Neuron (in vitro differentiated cells): ENCODE data around the gene LRRIQ4.

Source experiments
- H2AFZ ChIP-seq: one replicate; pipeline ENCODE4 v1.6.1; 2013; ENCODE audit warnings: low read depth, mild to moderate bottlenecking, inconsistent platforms, low read length, moderate library complexity
- H3K27me3 ChIP-seq: one replicate; pipeline ENCODE4 v1.6.1; 2013; ENCODE audit warnings: low read length; ENCODE audit not compliant: insufficient read depth
- H3K36me3 ChIP-seq: one replicate; pipeline ENCODE4 v1.6.1; 2013; ENCODE audit warnings: low read length; ENCODE audit not compliant: insufficient read depth
- H3K4me1 ChIP-seq: one replicate; pipeline ENCODE4 v1.6.1; 2013; ENCODE audit warnings: low read length; ENCODE audit not compliant: insufficient read depth
- H3K4me3 ChIP-seq: 2 replicates; pipeline ENCODE4 v1.5.1; 2013; ENCODE audit warnings: mild to moderate bottlenecking, low read length, moderate library complexity
- H3K9me3 ChIP-seq: one replicate; pipeline ENCODE4 v1.6.1; 2013; ENCODE audit warnings: low read length

LRRIQ4 gene

GRCh38 chr3:169879013-169879557 lies 66.4 kb downstream of the LRRIQ4 start:
- H3K4me3 ChIP-seq = no peak overlapping the region
- peaks cover 2% of the 10 kb centered on the region for H3K9me3 ChIP-seq
- H3K27me3 ChIP-seq = no peaks in the 10 kb centered on the region
- H3K4me1 ChIP-seq = no peaks in the 10 kb centered on the region
- no peaks in the 10 kb centered on the region for H3K36me3 ChIP-seq
- H2AFZ ChIP-seq = no peak overlapping the region

DNA sequence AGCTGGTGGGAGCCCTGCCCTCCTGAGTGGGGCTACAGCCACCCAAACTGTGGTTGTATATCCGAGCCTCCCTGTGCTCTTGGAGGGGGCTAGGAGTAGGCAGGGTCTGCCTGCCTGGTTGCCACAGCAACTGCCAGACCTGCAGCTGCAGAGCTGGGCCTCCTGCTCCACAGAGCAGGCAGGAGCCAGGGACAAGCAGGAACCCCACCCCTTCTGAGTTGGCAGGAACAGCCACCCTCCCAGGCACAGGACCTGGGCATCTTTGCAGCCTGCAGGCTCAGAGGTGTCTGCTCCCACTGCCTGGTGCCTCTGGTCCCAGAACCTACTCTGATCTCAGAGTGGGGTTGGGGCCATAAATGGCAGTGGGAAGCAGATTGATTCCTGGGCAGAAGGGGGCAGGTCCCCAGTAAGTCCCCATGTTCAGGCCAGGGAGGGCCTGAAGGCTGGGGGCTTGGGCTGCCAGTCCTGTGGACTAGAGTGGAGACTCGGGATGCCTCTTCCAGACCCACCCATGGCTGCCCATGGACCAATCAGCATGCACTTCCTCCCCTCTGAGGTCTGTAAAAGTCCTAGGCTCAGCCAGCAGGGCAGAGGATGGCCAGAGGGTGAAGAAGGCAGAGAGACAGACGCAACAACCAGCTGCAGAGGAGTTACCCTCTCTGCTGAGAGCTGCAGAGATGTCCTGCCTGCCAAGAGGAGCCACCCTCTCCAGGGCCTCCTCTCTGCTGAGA lies 67.3 kb downstream of the LRRIQ4 start:
- H3K9me3 ChIP-seq = peaks cover 2% of the 10 kb centered on the region
- no peak overlapping the region for H3K4me3 ChIP-seq
- H2AFZ ChIP-seq = no peak overlapping the region
- no peaks in the 10 kb centered on the region for H3K36me3 ChIP-seq
- H3K4me1 ChIP-seq = no peaks in the 10 kb centered on the region
- no peaks in the 10 kb centered on the region for H3K27me3 ChIP-seq

- H2AFZ ChIP-seq = no peak overlapping the region
- H3K9me3 ChIP-seq = no peaks in the 10 kb centered on the region
- H3K4me3 ChIP-seq = no peak overlapping the region
- H3K27me3 ChIP-seq = no peaks in the 10 kb centered on the region
- no peaks in the 10 kb centered on the region for H3K36me3 ChIP-seq
- no peaks in the 10 kb centered on the region for H3K4me1 ChIP-seq
These were observed 68.0 kb downstream of the LRRIQ4 start for GRCh38 chr3:169880576-169881250.

GRCh38 chr3:169886671-169887070 lies 74.0 kb downstream of the LRRIQ4 start:
- no peaks in the 10 kb centered on the region for H3K9me3 ChIP-seq
- H2AFZ ChIP-seq = no peak overlapping the region
- H3K27me3 ChIP-seq = no peaks in the 10 kb centered on the region
- no peaks in the 10 kb centered on the region for H3K36me3 ChIP-seq
- H3K4me3 ChIP-seq = no peak overlapping the region
- H3K4me1 ChIP-seq = no peaks in the 10 kb centered on the region
